Skeletal muscle satellite cell (primary cell): ENCODE results near the gene SNX14.

ENCODE experiments used
- H3K27me3 ChIP-seq: 2 replicates; pipeline ENCODE4 v1.7.0; 2013; ENCODE audit warnings: low read length; ENCODE audit not compliant: control insufficient read depth, insufficient read depth
- H3K36me3 ChIP-seq: 2 replicates; pipeline ENCODE4 v1.7.0; 2013; ENCODE audit warnings: mild to moderate bottlenecking, control low read depth, low read length; ENCODE audit not compliant: insufficient read depth
- H3K4me1 ChIP-seq: 2 replicates; pipeline ENCODE4 v1.7.0; 2013; ENCODE audit warnings: low read length; ENCODE audit not compliant: control insufficient read depth, insufficient read depth
- H3K4me2 ChIP-seq: 2 replicates; pipeline ENCODE4 v1.7.0; 2013; ENCODE audit warnings: mild to moderate bottlenecking, low read length
- H3K4me3 ChIP-seq: 2 replicates; pipeline ENCODE4 v1.7.0; 2013; ENCODE audit warnings: low read length
- H3K9ac ChIP-seq: 2 replicates; pipeline ENCODE4 v1.7.0; 2013; ENCODE audit warnings: mild to moderate bottlenecking, low read depth, low read length, moderate library complexity
- H3K9me3 ChIP-seq: replicated peaks from 2 replicates; pipeline ENCODE4 v1.7.0; 2013; ENCODE audit warnings: mild to moderate bottlenecking, control low read depth, low read length

SNX14 gene

DNA sequence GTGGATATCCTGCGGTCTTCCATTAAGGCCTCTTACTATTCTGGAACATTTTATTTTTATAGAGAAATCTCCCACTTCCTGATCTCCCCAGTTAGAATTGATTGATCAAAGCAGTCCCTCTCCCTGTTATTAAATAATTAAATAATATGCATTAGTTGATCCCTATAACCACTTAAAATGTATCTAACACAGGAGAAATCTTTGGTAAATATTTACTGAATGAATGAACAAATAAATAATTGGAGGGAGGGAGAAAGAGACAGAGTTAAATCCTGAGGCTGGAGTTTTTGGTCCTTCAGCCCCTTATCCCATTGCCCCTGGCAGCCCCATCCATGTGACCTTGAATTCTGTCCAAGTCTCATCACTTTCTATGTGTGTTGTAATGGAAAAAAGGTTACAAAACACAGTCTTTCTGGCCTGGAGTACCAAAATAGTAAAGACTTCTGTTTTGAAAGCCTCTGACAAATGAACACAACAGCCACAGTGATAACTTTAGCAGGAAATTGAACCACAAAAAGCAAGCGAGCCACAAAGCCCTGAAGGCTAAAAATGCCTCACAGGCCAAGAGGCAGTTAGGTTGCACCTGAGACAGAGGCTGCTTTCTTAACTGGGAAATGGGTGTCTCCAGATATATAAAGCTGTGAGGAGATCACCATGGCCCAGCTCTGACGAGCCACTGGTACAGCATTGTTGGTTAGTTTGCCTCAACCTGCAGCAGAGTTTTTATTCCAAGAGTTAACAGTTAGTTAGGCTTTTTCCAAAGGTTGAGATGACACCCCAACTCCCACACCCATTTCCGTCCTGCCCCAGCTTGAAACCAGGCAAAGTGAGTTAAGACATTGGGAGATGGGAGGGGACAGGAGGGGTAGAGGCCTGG is 132.5 kb downstream of the SNX14 start:
- H3K4me3 ChIP-seq: peak overlapping the region; percentile 4
- peaks cover 95% of the 10 kb centered on the region for H3K4me1 ChIP-seq
- no peaks in the 10 kb centered on the region for H3K27me3 ChIP-seq
- H3K36me3 ChIP-seq: peaks cover 45% of the 10 kb centered on the region
- peak overlapping the region; percentile 80 for H3K9ac ChIP-seq
- no peaks in the 10 kb centered on the region for H3K9me3 ChIP-seq
- peak overlapping the region; percentile 50 for H3K4me2 ChIP-seq

DNA sequence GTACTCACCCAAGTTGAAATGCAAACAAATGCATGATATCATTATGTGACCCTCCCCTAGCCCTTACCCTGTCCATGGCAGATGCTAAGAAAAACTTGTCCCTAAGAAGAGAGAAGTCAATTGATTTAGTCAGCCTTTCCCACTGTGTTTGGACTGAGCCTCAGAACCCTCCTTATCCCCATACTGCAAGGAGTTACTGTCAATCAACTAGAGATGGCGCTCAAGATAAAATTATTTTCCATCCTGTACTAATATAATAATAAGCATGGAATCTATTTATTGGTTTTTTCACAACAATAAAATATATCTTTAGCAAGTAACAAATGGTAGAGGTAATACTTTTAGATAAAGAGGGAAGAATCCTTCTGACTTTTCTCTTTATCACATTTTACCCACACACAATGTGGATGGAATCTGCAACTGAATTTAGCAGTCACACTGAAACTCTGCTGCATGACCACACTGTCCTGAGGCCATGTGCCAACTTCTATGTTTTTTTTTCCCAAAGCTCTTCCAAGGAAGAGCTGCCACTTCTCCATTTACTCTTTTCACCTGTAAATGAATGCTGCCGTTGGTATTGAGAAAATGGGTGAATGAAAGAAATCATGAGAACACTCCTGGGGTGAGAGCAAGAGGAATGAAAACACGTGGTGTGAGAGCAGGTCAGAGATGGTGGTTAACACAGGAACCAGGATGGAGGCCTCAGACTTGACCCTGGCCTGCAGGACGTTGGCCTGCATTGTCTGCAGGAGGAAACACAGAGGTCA is 133.3 kb downstream of the SNX14 start:
- H3K4me3 ChIP-seq: no peak overlapping the region
- H3K36me3 ChIP-seq: peaks cover 49% of the 10 kb centered on the region
- peak overlapping the region; percentile 80 for H3K9ac ChIP-seq
- H3K4me2 ChIP-seq: peak overlapping the region; percentile 50
- H3K9me3 ChIP-seq: no peaks in the 10 kb centered on the region
- H3K27me3 ChIP-seq: no peaks in the 10 kb centered on the region
- H3K4me1 ChIP-seq: peaks cover 95% of the 10 kb centered on the region

DNA sequence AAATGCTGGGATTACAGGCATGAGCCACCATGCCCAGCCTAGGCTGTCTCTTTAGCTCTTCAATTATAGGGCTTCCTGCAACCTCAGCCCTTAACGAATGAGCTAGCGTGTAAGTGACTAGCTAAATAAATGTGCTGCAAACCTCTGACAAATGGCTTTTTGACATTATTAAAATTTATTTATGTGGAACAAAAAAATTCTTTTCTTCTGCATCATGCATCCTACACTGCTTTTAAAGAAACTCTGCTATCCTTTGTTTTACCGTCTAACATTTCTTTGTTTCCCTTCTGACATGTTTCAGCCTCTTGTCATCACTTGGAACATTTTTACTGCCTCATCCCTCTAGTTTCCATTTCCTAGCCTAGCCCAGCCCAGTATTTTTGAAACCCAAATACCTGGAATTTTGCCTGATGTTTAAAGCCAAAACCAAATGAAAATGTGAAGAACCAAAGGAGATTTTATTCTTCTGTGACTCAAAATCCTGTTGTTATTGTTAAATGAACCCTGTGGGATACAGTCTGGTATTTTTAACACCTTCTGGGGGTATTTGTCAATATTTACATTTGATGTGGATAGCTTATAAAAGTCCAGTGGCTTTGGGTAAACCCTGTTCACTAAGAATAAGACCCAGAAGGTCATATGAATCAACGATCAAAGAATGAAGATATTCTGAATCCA is 134.3 kb downstream of the SNX14 start:
- Histone ChIP-seq H3K9ac (peak overlapping the region; percentile 80), H3K4me3 (peak overlapping the region; percentile 20), H3K27me3 (no peaks in the 10 kb centered on the region), H3K4me2 (peak overlapping the region; percentile 80), H3K36me3 (peaks cover 58% of the 10 kb centered on the region), H3K4me1 (peaks cover 95% of the 10 kb centered on the region), H3K9me3 (no peaks in the 10 kb centered on the region)

- Histone ChIP-seq H3K36me3 (peaks cover 63% of the 10 kb centered on the region), H3K4me1 (peaks cover 98% of the 10 kb centered on the region)
Observed at GRCh38 chr6:85458782-85459181, 134.9 kb downstream of the SNX14 start.

GRCh38 chr6:85458184-85458583 is 135.5 kb downstream of the SNX14 start:
- H3K4me1 ChIP-seq: peaks cover 98% of the 10 kb centered on the region
- peaks cover 69% of the 10 kb centered on the region for H3K36me3 ChIP-seq
- peak overlapping the region; percentile 80 for H3K4me2 ChIP-seq
- H3K9me3 ChIP-seq: no peaks in the 10 kb centered on the region
- H3K4me3 ChIP-seq: peak overlapping the region; percentile 20
- H3K27me3 ChIP-seq: no peaks in the 10 kb centered on the region
- H3K9ac ChIP-seq: peak overlapping the region; percentile 80

More at GRCh38 chr6:85458782-85459181, 134.9 kb downstream of the SNX14 start:
- peak overlapping the region; percentile 80 for H3K4me2 ChIP-seq
- no peaks in the 10 kb centered on the region for H3K27me3 ChIP-seq
- H3K9me3 ChIP-seq: no peaks in the 10 kb centered on the region
- H3K9ac ChIP-seq: peak overlapping the region; percentile 80
- H3K4me3 ChIP-seq: peak overlapping the region; percentile 20

- Histone ChIP-seq H3K4me2 (peak overlapping the region; percentile 80), H3K9ac (peak overlapping the region; percentile 80), H3K4me3 (peak overlapping the region; percentile 14), H3K27me3 (no peaks in the 10 kb centered on the region), H3K9me3 (no peaks in the 10 kb centered on the region), H3K4me1 (peaks cover 90% of the 10 kb centered on the region), H3K36me3 (peaks cover 73% of the 10 kb centered on the region)
Observed at GRCh38 chr6:85456782-85457181, 136.9 kb downstream of the SNX14 start.
